Endothelial cell of hepatic sinusoid (primary cell): ENCODE results near the gene C5orf15.
"Not testable (repeated sequence)": the region's sequence is repeated elsewhere in the genome, so short reads cannot be mapped to it uniquely, and the experiment has no call there.

Experiments used
- in situ Hi-C: cut with HindIII; loops from 2 replicates; pipeline ENCODE4 v1.10.0; 2017; ENCODE audit warnings: low sequenced_read_pairs

Gene C5orf15

GRCh38 chr5:133994297-133994989 lies 26.0 kb upstream of the C5orf15 start:
- in situ Hi-C loops: no loop called here

- in situ Hi-C loops: no loop called here
These were observed 24.9 kb upstream of the C5orf15 start for GRCh38 chr5:133993185-133993936.

GRCh38 chr5:133992429-133993155 lies 24.2 kb upstream of the C5orf15 start:
- in situ Hi-C loops: no loop called here

- in situ Hi-C loops: no loop called here
These were observed 22.9 kb upstream of the C5orf15 start for GRCh38 chr5:133991171-133991910.

GRCh38 chr5:133990396-133990795 lies 22.0 kb upstream of the C5orf15 start:
- in situ Hi-C loops: no loop called here

GRCh38 chr5:133985540-133986180 lies 17.2 kb upstream of the C5orf15 start:
- in situ Hi-C loops: no loop called here

GRCh38 chr5:133983674-133984073 lies 15.2 kb upstream of the C5orf15 start:
- in situ Hi-C loops: no loop called here

- in situ Hi-C loops: no loop called here
These were observed 13.3 kb upstream of the C5orf15 start for GRCh38 chr5:133981714-133982113.

GRCh38 chr5:133980652-133981051 lies 12.2 kb upstream of the C5orf15 start:
- in situ Hi-C loops: no loop called here

- in situ Hi-C loops: no loop called here
These were observed 10.5 kb upstream of the C5orf15 start for GRCh38 chr5:133978943-133979342.

- in situ Hi-C loops: no loop called here
These were observed 9.4 kb upstream of the C5orf15 start for GRCh38 chr5:133977858-133978257.

- in situ Hi-C loops: no loop called here
These were observed 8.8 kb upstream of the C5orf15 start for GRCh38 chr5:133977161-133977787.

GRCh38 chr5:133975546-133975945 lies 7.1 kb upstream of the C5orf15 start:
- in situ Hi-C loops: not testable (repeated sequence)

- in situ Hi-C loops: no loop called here
These were observed 5.7 kb upstream of the C5orf15 start for GRCh38 chr5:133974142-133974541.

- in situ Hi-C loops: no loop called here
These were observed 2.0 kb upstream of the C5orf15 start for GRCh38 chr5:133970325-133970909.

- in situ Hi-C loops: no loop called here
These were observed 1.4 kb upstream of the C5orf15 start for GRCh38 chr5:133969654-133970324.

- in situ Hi-C loops: no loop called here
These were observed 674 bp downstream of the C5orf15 start for GRCh38 chr5:133967698-133968203.

- in situ Hi-C loops: no loop called here
These were observed 1.3 kb downstream of the C5orf15 start for GRCh38 chr5:133967124-133967523.

GRCh38 chr5:133966090-133966489 lies 2.3 kb downstream of the C5orf15 start:
- in situ Hi-C loops: no loop called here
